LNCAP (cell line): ENCODE results near the gene OXCT1.

Experiments used
- CTCF ChIP-seq: fragments of 450-650 bp; IDR thresholded peaks from 2 replicates; pipeline ENCODE4 v1.5.1; 2017; ENCODE audit warnings: mild to moderate bottlenecking

OXCT1 gene

GRCh38 chr5:41796061-41796460 is 74.2 kb downstream of the OXCT1 start:
- TF ChIP-seq CTCF: no peak

GRCh38 chr5:41795125-41795524 is 75.1 kb downstream of the OXCT1 start:
- no peak for TF ChIP-seq CTCF

GRCh38 chr5:41794471-41794870 is 75.8 kb downstream of the OXCT1 start:
- no peak for TF ChIP-seq CTCF

- no peak for TF ChIP-seq CTCF
These were observed 77.0 kb downstream of the OXCT1 start for GRCh38 chr5:41793141-41793770.

GRCh38 chr5:41790038-41790776 is 80.0 kb downstream of the OXCT1 start:
- no peak for TF ChIP-seq CTCF

GRCh38 chr5:41789434-41789833 is 80.8 kb downstream of the OXCT1 start:
- no peak for TF ChIP-seq CTCF

GRCh38 chr5:41788941-41789368 is 81.3 kb downstream of the OXCT1 start:
- no peak for TF ChIP-seq CTCF
